Measurements from ENCODE around the gene SMOC1. TPM values are rescaled to one million over a fixed set of nuclear protein-coding genes. Genes with fewer than 3 reads are reported as not detected.

The SMOC1 gene
- total and polyA plus RNA-seq, 9 of the 15 experiments (the other 6 are each of a cell fraction or from before 2014, with no cell fraction given), result 0.04 TPM; not detected in 8

GRCh38 chr14:70047598-70048312, 168.5 kb downstream of the SMOC1 start (continued):
- no peak for TF ChIP-seq CUX1 (CRISPR knock-in tag; IDR thresholded peaks at IDR 0.05)
- TF ChIP-seq BCL6 (CRISPR knock-in tag; IDR thresholded peaks at IDR 0.05), result no peak
- TF ChIP-seq THRAP3 (IDR thresholded peaks at IDR 0.05; ENCODE audit: borderline replicate concordance), result no peak
- no peak for TF ChIP-seq MIER1 (IDR thresholded peaks at IDR 0.05; ENCODE audit: low read depth)

- ATAC-seq (no peak), FAIRE-seq (no peak), DNase-seq (ENCODE audit: extremely low read depth in 1 of 4, low spot score in 3 of 4) (no peak)
- Histone ChIP-seq H3K36me3 (ENCODE audit: control insufficient read depth, insufficient read depth, low read length) (no peaks in the 10 kb centered on the region), H3K4me2 (ENCODE audit: insufficient read depth, low read length) (no peak overlapping the region), H3K4me3 (no peak overlapping the region), H2AFZ (ENCODE audit: low read depth, low read length) (no peak overlapping the region), H3K9me3 (replicated peaks; ENCODE audit: control insufficient read depth, insufficient read depth, low read depth, low read length) (no peaks in the 10 kb centered on the region), H3K9me1 (ENCODE audit: control insufficient read depth, insufficient read depth, low read length) (no peaks in the 10 kb centered on the region), H4K20me1 (replicated peaks; ENCODE audit: control insufficient read depth, insufficient read depth, low read length) (no peaks in the 10 kb centered on the region), H3K27me3 (ENCODE audit: control insufficient read depth in 2 of 2, insufficient read depth in 2 of 2, low read length in 2 of 2) (peaks cover 0 to 8% of the 10 kb centered on the region in 2 experiments; a peak in 1 of 5 replicates), H3K9ac (ENCODE audit: insufficient read depth in 1 of 2, low read depth in 2 of 2, low read length in 2 of 2) (no peak overlapping the region), H3K27ac (ENCODE audit: extremely low read depth, low read depth, low read length) (no peak overlapping the region), H3K4me1 (replicated peaks in 1 of 2; ENCODE audit: control insufficient read depth in 2 of 2, insufficient read depth in 2 of 2, low read length in 2 of 2) (no peaks in the 10 kb centered on the region; a peak in 1 of 5 replicates), H3K79me2 (ENCODE audit: control insufficient read depth, insufficient read depth, low read length) (no peaks in the 10 kb centered on the region)
- intact Hi-C loops (cut with micrococcal nuclease) (no loop called here), in situ Hi-C loops (cut with MboI) (loop anchor here (25.0 kb wide), 1 partner anchor 486 kb away; the partner anchor contains the start of gene CCDC177)
- ChIA-PET CTCF (ENCODE audit: low intra/inter-chr PET ratio) (no interaction called here), POLR2A (no interaction called here)
- BruUV-seq (replicated peaks), result no TSS peak
- 0% methylated on average over 1 of the region's 1 CpG for WGBS (ENCODE audit: insufficient coverage, low coverage, missing lambda C conversion rate)
- TF ChIP-seq ATF1 (CRISPR knock-in tag; IDR thresholded peaks at IDR 0.05), result no peak
- no peak for TF ChIP-seq ATF1 (tag; IDR thresholded peaks at IDR 0.05)
- TF ChIP-seq CBX3 (IDR thresholded peaks at IDR 0.05; ENCODE audit: borderline replicate concordance in 1 of 2, low read length in 2 of 2), result no peak
- TF ChIP-seq CBX1 (IDR thresholded peaks at IDR 0.05; ENCODE audit: low read depth), result no peak
- no peak for TF ChIP-seq CBX5 (IDR thresholded peaks at IDR 0.05; ENCODE audit: borderline replicate concordance, low read depth)
- no peak for TF ChIP-seq ETS1 (conservative IDR thresholded peaks at IDR 0.05; ENCODE audit: control insufficient read depth, low read depth, low read length)
These were observed 169.1 kb downstream of the SMOC1 start for GRCh38 chr14:70048313-70048654.
